ENCODE results near the gene LAMA1. TPM values are rescaled to one million over a fixed set of nuclear protein-coding genes. Genes with fewer than 3 reads are reported as not detected.

LAMA1 gene, protein sequence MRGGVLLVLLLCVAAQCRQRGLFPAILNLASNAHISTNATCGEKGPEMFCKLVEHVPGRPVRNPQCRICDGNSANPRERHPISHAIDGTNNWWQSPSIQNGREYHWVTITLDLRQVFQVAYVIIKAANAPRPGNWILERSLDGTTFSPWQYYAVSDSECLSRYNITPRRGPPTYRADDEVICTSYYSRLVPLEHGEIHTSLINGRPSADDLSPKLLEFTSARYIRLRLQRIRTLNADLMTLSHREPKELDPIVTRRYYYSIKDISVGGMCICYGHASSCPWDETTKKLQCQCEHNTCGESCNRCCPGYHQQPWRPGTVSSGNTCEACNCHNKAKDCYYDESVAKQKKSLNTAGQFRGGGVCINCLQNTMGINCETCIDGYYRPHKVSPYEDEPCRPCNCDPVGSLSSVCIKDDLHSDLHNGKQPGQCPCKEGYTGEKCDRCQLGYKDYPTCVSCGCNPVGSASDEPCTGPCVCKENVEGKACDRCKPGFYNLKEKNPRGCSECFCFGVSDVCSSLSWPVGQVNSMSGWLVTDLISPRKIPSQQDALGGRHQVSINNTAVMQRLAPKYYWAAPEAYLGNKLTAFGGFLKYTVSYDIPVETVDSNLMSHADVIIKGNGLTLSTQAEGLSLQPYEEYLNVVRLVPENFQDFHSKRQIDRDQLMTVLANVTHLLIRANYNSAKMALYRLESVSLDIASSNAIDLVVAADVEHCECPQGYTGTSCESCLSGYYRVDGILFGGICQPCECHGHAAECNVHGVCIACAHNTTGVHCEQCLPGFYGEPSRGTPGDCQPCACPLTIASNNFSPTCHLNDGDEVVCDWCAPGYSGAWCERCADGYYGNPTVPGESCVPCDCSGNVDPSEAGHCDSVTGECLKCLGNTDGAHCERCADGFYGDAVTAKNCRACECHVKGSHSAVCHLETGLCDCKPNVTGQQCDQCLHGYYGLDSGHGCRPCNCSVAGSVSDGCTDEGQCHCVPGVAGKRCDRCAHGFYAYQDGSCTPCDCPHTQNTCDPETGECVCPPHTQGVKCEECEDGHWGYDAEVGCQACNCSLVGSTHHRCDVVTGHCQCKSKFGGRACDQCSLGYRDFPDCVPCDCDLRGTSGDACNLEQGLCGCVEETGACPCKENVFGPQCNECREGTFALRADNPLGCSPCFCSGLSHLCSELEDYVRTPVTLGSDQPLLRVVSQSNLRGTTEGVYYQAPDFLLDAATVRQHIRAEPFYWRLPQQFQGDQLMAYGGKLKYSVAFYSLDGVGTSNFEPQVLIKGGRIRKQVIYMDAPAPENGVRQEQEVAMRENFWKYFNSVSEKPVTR (N-terminal part only)
- polyA plus RNA-seq (2012; ENCODE audit: low read depth, missing spikeins): 0.01 TPM

DNA sequence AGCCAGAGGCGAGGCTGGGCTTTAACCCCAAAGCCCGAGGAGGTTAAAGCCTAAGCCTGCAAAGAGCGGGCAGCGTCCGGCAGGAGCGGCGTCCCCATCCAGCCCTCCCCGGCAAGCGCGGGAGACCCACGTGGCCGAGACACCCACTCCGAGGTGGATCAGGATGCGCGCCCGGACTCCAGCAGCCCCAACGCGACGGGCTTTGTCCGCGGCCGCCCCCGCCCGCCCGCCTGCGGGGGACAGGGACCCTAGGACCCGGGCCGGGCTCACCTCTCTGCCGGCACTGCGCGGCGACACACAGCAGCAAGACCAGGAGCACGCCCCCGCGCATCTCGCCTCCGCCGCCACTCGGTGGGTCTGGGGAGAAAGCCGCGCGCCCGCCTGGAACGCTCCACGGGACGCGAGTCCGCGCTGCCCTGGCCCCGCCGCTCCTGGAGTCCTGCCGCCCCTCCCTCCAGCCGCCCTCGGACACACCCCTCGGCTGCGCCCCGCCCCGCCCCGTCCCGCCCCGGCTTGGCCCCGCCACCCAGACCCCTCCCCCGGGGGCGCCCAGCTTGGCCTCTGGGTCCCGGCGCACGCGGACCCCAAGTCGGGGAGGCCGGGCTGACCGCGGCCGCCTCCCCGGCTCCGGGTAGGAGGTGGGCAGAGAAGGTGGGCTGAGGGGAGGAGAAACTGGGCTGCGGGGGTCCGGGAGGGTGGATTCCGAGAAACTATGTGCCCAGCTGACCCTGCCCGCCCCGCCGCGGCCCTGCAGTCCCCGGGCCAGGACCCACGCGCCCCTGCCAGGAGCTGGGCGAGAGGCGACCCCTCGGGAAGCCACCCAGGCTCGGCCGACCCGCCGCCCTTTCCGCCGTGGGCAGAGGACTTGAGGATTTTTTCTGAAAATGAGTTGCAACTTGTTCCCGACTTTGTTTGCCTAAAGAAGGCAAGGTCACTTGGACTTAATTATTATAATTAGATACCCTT, at the start of gene LAMA1:
Gene LAMA1 (minus strand): TSS at position 408 of the 966 bp plus-strand sequence. CDS start 77 bp downstream, at position 331.
- TF ChIP-seq PAX5 (IDR thresholded peaks at IDR 0.05; ENCODE audit: insufficient read depth, low read length, severe bottlenecking): no peak
- no peak for TF ChIP-seq POU2F2 (IDR thresholded peaks at IDR 0.05; ENCODE audit: low read depth, low read length)
- no peak for TF ChIP-seq POLR2AphosphoS5 (IDR thresholded peaks at IDR 0.05; ENCODE audit: low read depth, low read length)
- no peak for TF ChIP-seq POLR2A (IDR thresholded peaks at IDR 0.05; ENCODE audit: low read depth, low read length)
- TF ChIP-seq SPI1 (IDR thresholded peaks at IDR 0.05; ENCODE audit: low read depth, low read length): no peak
- no peak for TF ChIP-seq TAF1 (IDR thresholded peaks at IDR 0.05; ENCODE audit: low read depth, low read length)
- no peak for DNase-seq (ENCODE audit: insufficient read length, low spot score)
- FAIRE-seq: no peak

DNA sequence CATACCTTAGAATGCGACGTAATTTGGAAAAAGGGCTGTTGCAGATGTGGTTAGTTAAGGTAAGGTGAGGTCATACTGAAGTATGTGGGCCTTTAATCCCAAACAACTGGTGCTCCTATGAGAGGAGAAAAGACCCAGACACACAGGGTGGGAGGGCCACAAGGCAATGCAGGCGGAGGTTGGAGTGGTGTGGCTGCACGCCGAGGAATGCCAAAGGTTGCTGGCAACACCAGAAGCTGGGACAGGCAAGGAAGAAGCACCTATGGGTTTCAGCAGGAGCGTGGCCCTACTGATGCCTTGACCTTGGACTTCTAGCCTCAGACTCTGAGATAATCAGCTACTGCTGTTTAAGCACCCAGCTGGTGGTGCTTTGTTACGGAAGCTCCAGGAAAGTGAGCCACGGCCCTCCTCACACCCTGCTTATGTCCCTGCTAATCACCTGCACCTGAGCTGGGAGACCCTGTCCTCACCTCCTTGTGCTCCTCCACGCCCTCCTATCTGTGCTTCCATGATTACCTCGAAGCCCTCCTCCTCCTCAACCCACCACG, 48.3 kb upstream of the LAMA1 start:
- DNase-seq (ENCODE audit: insufficient read length, low spot score): no peak
- FAIRE-seq: no peak
- TF ChIP-seq SPI1 (IDR thresholded peaks at IDR 0.05; ENCODE audit: low read depth, low read length) (no peak), POLR2AphosphoS5 (IDR thresholded peaks at IDR 0.05; ENCODE audit: low read depth, low read length) (no peak), POLR2A (IDR thresholded peaks at IDR 0.05; ENCODE audit: low read depth, low read length) (no peak), PAX5 (IDR thresholded peaks at IDR 0.05; ENCODE audit: insufficient read depth, low read length, severe bottlenecking) (no peak), POU2F2 (IDR thresholded peaks at IDR 0.05; ENCODE audit: low read depth, low read length) (no peak), TAF1 (IDR thresholded peaks at IDR 0.05; ENCODE audit: low read depth, low read length) (no peak)

DNA sequence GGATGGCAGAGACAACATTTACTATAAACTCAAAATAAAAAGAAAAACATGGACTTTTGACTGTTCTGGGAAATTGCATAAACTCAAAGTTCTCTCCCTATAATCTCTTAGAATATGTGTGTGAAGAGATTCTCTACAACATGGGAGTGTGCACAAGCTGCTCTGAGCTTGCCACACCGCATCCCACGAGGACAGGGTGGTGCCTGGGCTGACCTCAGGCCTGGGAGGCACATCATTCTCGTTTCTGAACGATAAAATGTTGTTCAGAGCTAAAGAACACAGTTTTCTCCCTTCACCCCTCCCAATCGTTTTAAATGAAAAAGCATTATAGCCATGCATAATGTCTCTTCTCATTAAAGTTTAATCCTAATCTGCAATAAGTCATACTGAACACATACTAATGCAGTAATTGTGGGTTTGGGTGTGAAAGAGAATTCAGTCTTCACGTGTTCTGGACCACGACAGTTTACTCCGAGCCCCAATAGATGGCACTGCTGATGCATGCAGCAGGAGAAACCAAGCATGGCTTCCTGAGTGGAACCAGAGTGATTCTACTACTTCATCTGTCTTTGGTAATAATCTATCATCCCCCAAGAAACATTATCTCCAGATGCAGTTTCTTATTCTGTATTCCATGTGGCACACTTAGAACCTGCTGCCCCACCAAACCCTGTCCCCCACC, 46.9 kb upstream of the LAMA1 start:
- no peak for FAIRE-seq
- no peak for DNase-seq (ENCODE audit: insufficient read length, low spot score)
- TF ChIP-seq POU2F2 (IDR thresholded peaks at IDR 0.05; ENCODE audit: low read depth, low read length) (no peak), TAF1 (IDR thresholded peaks at IDR 0.05; ENCODE audit: low read depth, low read length) (no peak), SPI1 (IDR thresholded peaks at IDR 0.05; ENCODE audit: low read depth, low read length) (no peak)

DNA sequence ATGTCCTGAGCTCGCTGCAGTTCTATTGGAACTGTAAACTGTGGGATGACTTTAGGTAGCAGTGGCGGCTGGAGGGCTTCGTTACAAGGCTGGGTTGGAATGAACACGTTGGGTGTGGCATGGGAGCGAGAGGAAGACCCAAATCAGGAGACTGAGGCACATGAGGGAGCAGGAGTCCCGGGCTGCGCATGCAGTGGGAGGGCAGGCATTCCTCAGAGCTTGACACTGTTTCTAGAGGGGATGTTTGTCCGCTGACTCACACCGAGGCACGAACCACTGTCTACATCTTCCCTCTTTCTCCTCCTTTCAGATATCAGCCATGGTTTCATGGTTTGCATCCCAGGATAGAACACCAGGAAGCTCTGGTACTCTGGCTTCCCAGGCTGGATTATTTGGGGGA, 40.6 kb upstream of the LAMA1 start:
- FAIRE-seq (no peak), DNase-seq (ENCODE audit: insufficient read length, low spot score) (no peak)
- TF ChIP-seq POU2F2 (IDR thresholded peaks at IDR 0.05; ENCODE audit: low read depth, low read length) (no peak), POLR2AphosphoS5 (IDR thresholded peaks at IDR 0.05; ENCODE audit: low read depth, low read length) (no peak), SPI1 (IDR thresholded peaks at IDR 0.05; ENCODE audit: low read depth, low read length) (no peak), POLR2A (IDR thresholded peaks at IDR 0.05; ENCODE audit: low read depth, low read length) (no peak), TAF1 (IDR thresholded peaks at IDR 0.05; ENCODE audit: low read depth, low read length) (no peak), PAX5 (IDR thresholded peaks at IDR 0.05; ENCODE audit: insufficient read depth, low read length, severe bottlenecking) (no peak)

DNA sequence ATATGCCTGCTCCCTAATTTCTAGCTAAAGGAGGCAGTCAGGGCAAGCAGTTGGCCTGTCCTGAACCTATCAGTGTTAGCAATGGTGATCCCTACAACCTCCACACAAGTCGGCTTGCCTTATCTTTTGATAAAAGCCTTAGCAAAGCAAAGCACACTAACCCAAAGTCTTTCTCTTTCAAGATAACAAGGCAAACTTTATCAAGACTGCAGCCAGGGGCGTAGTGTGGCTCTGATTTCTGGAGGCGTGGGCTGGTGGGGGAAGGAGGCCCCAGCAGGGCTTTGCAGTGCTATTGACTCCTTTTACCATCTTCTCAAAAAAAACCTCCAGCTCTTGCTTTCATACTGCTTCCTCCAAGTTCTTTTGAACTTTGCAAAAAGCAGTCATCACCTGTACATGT, 40.2 kb upstream of the LAMA1 start:
- TF ChIP-seq POU2F2 (IDR thresholded peaks at IDR 0.05; ENCODE audit: low read depth, low read length) (no peak), POLR2A (IDR thresholded peaks at IDR 0.05; ENCODE audit: low read depth, low read length) (no peak), POLR2AphosphoS5 (IDR thresholded peaks at IDR 0.05; ENCODE audit: low read depth, low read length) (no peak), TAF1 (IDR thresholded peaks at IDR 0.05; ENCODE audit: low read depth, low read length) (no peak), SPI1 (IDR thresholded peaks at IDR 0.05; ENCODE audit: low read depth, low read length) (no peak), PAX5 (IDR thresholded peaks at IDR 0.05; ENCODE audit: insufficient read depth, low read length, severe bottlenecking) (no peak)
- DNase-seq (ENCODE audit: insufficient read length, low spot score) (no peak), FAIRE-seq (no peak)

DNA sequence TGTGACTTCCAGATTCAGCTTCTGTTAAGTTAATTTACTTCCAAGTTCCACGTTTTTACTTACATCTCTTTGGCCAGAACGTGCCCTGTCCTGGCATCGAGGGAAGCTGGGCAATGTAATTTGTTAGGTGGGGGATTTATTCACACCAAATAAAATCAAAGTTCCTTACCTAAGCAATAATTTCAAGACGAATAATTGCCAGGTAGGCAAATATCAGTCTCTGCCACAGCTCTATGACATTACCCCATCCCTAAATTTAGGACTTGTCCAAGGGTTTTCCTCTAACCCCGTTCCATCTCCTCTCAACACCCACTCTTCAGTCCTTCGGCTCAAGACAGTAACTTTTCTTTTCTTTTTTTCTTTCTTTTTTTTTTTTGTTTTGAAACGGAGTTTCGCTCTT, 38.3 kb upstream of the LAMA1 start:
- TF ChIP-seq POU2F2 (IDR thresholded peaks at IDR 0.05; ENCODE audit: low read depth, low read length): no peak
- no peak for TF ChIP-seq PAX5 (IDR thresholded peaks at IDR 0.05; ENCODE audit: insufficient read depth, low read length, severe bottlenecking)
- TF ChIP-seq TAF1 (IDR thresholded peaks at IDR 0.05; ENCODE audit: low read depth, low read length): no peak
- TF ChIP-seq POLR2AphosphoS5 (IDR thresholded peaks at IDR 0.05; ENCODE audit: low read depth, low read length): no peak
- TF ChIP-seq POLR2A (IDR thresholded peaks at IDR 0.05; ENCODE audit: low read depth, low read length): no peak
- TF ChIP-seq SPI1 (IDR thresholded peaks at IDR 0.05; ENCODE audit: low read depth, low read length): no peak
- DNase-seq (ENCODE audit: insufficient read length, low spot score) (no peak), FAIRE-seq (no peak)

DNA sequence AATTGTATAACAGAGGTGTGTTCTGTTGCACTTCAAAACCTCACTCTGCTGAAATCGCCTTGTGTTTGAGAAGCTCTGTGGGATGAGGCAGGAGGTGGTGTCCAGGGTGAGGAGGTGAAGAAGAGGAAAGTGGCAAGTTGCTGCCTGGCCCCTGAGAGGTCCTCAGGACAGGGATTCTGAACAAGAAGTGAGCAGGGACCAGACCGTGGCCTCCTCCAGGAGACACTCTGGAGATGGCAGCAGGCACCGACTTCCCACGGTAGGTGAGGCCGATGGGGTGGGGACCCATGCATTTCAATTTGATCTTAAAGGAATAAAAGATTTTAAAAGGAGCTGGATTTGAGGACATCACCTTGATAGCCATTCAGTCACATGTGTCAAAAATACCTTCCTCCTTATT, 37.5 kb upstream of the LAMA1 start:
- DNase-seq (ENCODE audit: insufficient read length, low spot score) (no peak), FAIRE-seq (no peak)
- no peak for TF ChIP-seq SPI1 (IDR thresholded peaks at IDR 0.05; ENCODE audit: low read depth, low read length)
- TF ChIP-seq POLR2A (IDR thresholded peaks at IDR 0.05; ENCODE audit: low read depth, low read length): no peak
- no peak for TF ChIP-seq TAF1 (IDR thresholded peaks at IDR 0.05; ENCODE audit: low read depth, low read length)
- TF ChIP-seq POLR2AphosphoS5 (IDR thresholded peaks at IDR 0.05; ENCODE audit: low read depth, low read length): no peak
- TF ChIP-seq POU2F2 (IDR thresholded peaks at IDR 0.05; ENCODE audit: low read depth, low read length): no peak
- TF ChIP-seq PAX5 (IDR thresholded peaks at IDR 0.05; ENCODE audit: insufficient read depth, low read length, severe bottlenecking): no peak

Data from GM12891 (cell line).